A172 (cell line): ENCODE data around the gene CTCFL. TPM values are rescaled to one million over a fixed set of nuclear protein-coding genes. Genes with fewer than 3 reads are reported as not detected.
"Not testable (repeated sequence)": the region's sequence is repeated elsewhere in the genome, so short reads cannot be mapped to it uniquely, and the experiment has no call there.

Experiments
- DNase-seq: peaks from one replicate; pipeline ENCODE4 v3.0.0-alpha.2; 2015; ENCODE audit warnings: low spot score
- total RNA-seq: library from RNA; depleted of rRNA; stranded (reverse); fragments of >200 nt; shearing (Covaris generic); gene quantifications from 2 replicates; pipeline ENCODE4 v1.2.3, GENCODE V29; 2014

CTCFL gene
- total RNA-seq, 1 experiment from 2014 or later: not detected

GRCh38 chr20:57536771-57537724, 12.1 kb upstream of the CTCFL start:
- DNase-seq: no peak

GRCh38 chr20:57536120-57536708, 11.3 kb upstream of the CTCFL start:
- DNase-seq: no peak

GRCh38 chr20:57535297-57535696, 10.4 kb upstream of the CTCFL start:
- no peak for DNase-seq

GRCh38 chr20:57532104-57532503, 7.2 kb upstream of the CTCFL start:
- no peak for DNase-seq

- no peak for DNase-seq
These were observed 5.5 kb upstream of the CTCFL start for GRCh38 chr20:57530327-57530981.

- DNase-seq: no peak
These were observed 4.9 kb upstream of the CTCFL start for GRCh38 chr20:57529810-57530209.

- DNase-seq: no peak
These were observed 4.2 kb upstream of the CTCFL start for GRCh38 chr20:57529160-57529585.

GRCh38 chr20:57528148-57528547, 3.2 kb upstream of the CTCFL start:
- DNase-seq: no peak

- DNase-seq: no peak
These were observed 2.8 kb upstream of the CTCFL start for GRCh38 chr20:57527728-57528127.

GRCh38 chr20:57526885-57527460, 2.0 kb upstream of the CTCFL start:
- no peak for DNase-seq

GRCh38 chr20:57526087-57526884, 1.3 kb upstream of the CTCFL start:
- no peak for DNase-seq

GRCh38 chr20:57525328-57526086, 567 bp upstream of the CTCFL start:
- no peak for DNase-seq

GRCh38 chr20:57523782-57524181, 1.2 kb downstream of the CTCFL start:
- no peak for DNase-seq

GRCh38 chr20:57522380-57523140, 2.4 kb downstream of the CTCFL start:
- DNase-seq: no peak

GRCh38 chr20:57517904-57518303, 7.0 kb downstream of the CTCFL start:
- no peak for DNase-seq

- peak; percentile 64 for DNase-seq
These were observed 10.6 kb downstream of the CTCFL start for GRCh38 chr20:57514273-57514751.

GRCh38 chr20:57513199-57513598, 11.7 kb downstream of the CTCFL start:
- peak; percentile 67 for DNase-seq

- no peak for DNase-seq
These were observed 12.5 kb downstream of the CTCFL start for GRCh38 chr20:57512432-57512831.

GRCh38 chr20:57511709-57512108, 13.2 kb downstream of the CTCFL start:
- DNase-seq: not testable (repeated sequence)
